ENCODE data around the gene CDH12. TPM values are rescaled to one million over a fixed set of nuclear protein-coding genes. Genes with fewer than 3 reads are reported as not detected.

The CDH12 gene
- total RNA-seq, 4 donors from 2014 or later: not detected

GRCh38 chr5:21895766-21896350 lies 957.3 kb downstream of the CDH12 start:
- no peak for TF ChIP-seq POLR2AphosphoS5 (IDR thresholded peaks at IDR 0.05)
- TF ChIP-seq, protein P1, sequence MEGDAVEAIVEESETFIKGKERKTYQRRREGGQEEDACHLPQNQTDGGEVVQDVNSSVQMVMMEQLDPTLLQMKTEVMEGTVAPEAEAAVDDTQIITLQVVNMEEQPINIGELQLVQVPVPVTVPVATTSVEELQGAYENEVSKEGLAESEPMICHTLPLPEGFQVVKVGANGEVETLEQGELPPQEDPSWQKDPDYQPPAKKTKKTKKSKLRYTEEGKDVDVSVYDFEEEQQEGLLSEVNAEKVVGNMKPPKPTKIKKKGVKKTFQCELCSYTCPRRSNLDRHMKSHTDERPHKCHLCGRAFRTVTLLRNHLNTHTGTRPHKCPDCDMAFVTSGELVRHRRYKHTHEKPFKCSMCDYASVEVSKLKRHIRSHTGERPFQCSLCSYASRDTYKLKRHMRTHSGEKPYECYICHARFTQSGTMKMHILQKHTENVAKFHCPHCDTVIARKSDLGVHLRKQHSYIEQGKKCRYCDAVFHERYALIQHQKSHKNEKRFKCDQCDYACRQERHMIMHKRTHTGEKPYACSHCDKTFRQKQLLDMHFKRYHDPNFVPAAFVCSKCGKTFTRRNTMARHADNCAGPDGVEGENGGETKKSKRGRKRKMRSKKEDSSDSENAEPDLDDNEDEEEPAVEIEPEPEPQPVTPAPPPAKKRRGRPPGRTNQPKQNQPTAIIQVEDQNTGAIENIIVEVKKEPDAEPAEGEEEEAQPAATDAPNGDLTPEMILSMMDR (IDR thresholded peaks at IDR 0.05): no peak
- no peak for TF ChIP-seq POLR2A (IDR thresholded peaks at IDR 0.05; ENCODE audit: low read depth)
- no peak for TF ChIP-seq EP300 (IDR thresholded peaks at IDR 0.05)
- Histone ChIP-seq H3K36me3 (no peaks in the 10 kb centered on the region), H3K9me3 (no peaks in the 10 kb centered on the region), H3K4me1 (no peaks in the 10 kb centered on the region), H3K27ac (replicated peaks in 1 of 4) (no peak overlapping the region), H3K27me3 (no peaks in the 10 kb centered on the region), H3K4me3 (no peak overlapping the region)
- intact Hi-C loops (cut with DNase I): no loop called here
- no peak for DNase-seq (ENCODE audit: extremely low spot score)
- 76% methylated on average over 3 of the region's 3 CpGs for WGBS

GRCh38 chr5:21893161-21893560 lies 960.0 kb downstream of the CDH12 start:
- Histone ChIP-seq H3K4me1 (no peaks in the 10 kb centered on the region), H3K27me3 (no peaks in the 10 kb centered on the region), H3K36me3 (no peaks in the 10 kb centered on the region), H3K9me3 (no peaks in the 10 kb centered on the region), H3K4me3 (no peak overlapping the region), H3K27ac (replicated peaks in 1 of 4) (no peak overlapping the region)
- 89% methylated on average over 2 of the region's 2 CpGs for WGBS
- no peak for DNase-seq (ENCODE audit: extremely low spot score)
- intact Hi-C loops (cut with DNase I): no loop called here
- no peak for TF ChIP-seq POLR2A (IDR thresholded peaks at IDR 0.05; ENCODE audit: low read depth)
- no peak for TF ChIP-seq POLR2AphosphoS5 (IDR thresholded peaks at IDR 0.05)
- TF ChIP-seq, protein P1 (IDR thresholded peaks at IDR 0.05): no peak
- TF ChIP-seq EP300 (IDR thresholded peaks at IDR 0.05): no peak

DNA sequence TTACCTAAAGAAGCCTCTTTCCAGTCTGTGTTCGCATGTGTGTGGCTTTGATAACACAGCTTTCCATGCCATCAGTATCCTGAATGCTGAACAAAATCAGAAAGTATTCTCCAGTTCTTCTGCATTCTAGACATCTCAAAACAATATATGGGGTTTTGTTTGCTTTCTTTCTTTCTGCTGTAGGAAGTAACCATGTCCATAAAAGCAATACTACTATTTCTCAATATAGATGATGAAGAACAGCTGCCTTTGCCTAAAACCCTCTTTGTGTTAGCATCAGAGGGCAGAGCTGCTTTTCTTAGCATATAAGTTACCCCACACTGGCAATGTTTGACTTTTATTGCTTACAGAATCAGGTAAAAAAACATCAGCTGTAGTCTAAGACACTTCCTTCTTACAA lies 963.6 kb downstream of the CDH12 start:
- TF ChIP-seq, protein P1 (IDR thresholded peaks at IDR 0.05): no peak
- TF ChIP-seq POLR2A (IDR thresholded peaks at IDR 0.05; ENCODE audit: low read depth) (no peak), POLR2AphosphoS5 (IDR thresholded peaks at IDR 0.05) (no peak), EP300 (IDR thresholded peaks at IDR 0.05) (no peak)
- WGBS: 59% methylated on average over 1 of the region's 1 CpG
- no peaks in the 10 kb centered on the region for H3K4me1 ChIP-seq
- no peaks in the 10 kb centered on the region for H3K27me3 ChIP-seq
- intact Hi-C loops (cut with DNase I): no loop called here
- H3K9me3 ChIP-seq: no peaks in the 10 kb centered on the region
- no peak overlapping the region for H3K27ac ChIP-seq (replicated peaks in 1 of 4)
- H3K4me3 ChIP-seq: no peak overlapping the region
- no peaks in the 10 kb centered on the region for H3K36me3 ChIP-seq
- no peak for DNase-seq (ENCODE audit: extremely low spot score)

DNA sequence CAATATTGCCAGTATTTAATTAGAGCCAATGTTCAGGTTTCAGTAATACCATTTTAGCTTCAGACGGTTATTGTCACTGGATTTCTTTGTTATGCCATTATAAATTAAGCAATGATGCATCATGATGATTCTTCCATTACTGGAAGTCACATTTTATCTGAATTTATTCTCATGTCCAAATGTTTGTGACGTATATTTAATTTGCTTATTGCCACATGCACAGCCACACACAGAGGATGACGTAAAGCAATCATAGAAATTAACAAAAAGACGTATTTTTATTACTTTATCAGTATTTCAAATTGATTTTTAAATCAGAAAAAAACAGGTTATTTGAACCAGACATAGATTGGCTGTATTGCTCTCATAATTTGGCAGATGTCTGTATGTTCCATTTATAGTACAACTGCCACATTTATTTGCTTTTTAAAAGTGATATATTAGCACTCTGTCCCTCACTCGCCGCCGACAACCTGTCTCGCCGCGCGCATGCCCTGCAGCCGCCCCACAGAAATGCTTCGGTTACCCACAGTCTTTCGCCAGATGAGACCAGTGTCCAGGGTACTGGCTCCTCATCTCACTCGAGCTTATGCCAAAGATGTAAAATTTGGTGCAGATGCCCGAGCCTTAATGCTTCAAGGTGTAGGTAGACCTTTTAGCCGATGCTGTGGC lies 970.9 kb downstream of the CDH12 start:
- WGBS: 85% methylated on average over 17 of the region's 17 CpGs
- intact Hi-C loops (cut with DNase I): no loop called here
- H3K9me3 ChIP-seq: no peaks in the 10 kb centered on the region

More for the DNA sequence above, 970.9 kb downstream of the CDH12 start:
- no peaks in the 10 kb centered on the region for H3K27me3 ChIP-seq
- no peaks in the 10 kb centered on the region for H3K36me3 ChIP-seq
- H3K27ac ChIP-seq (replicated peaks in 1 of 4): no peak overlapping the region
- H3K4me1 ChIP-seq: no peaks in the 10 kb centered on the region
- DNase-seq (ENCODE audit: extremely low spot score): no peak
- TF ChIP-seq, protein P1 (IDR thresholded peaks at IDR 0.05): no peak
- TF ChIP-seq POLR2A (IDR thresholded peaks at IDR 0.05; ENCODE audit: low read depth) (no peak), POLR2AphosphoS5 (IDR thresholded peaks at IDR 0.05) (no peak), EP300 (IDR thresholded peaks at IDR 0.05) (no peak)
- no peak overlapping the region for H3K4me3 ChIP-seq
